ENCODE measurements around the gene HERPUD1. TPM values are rescaled to one million over a fixed set of nuclear protein-coding genes. Genes with fewer than 3 reads are reported as not detected.
A peak's percentile ranks its signal among the peaks of the same experiment; 100 is the strongest.

HERPUD1 gene
- total and polyA plus RNA-seq, 2 of the 13 experiments (the other 11 are each of a cell fraction or from before 2014, with no cell fraction given): 96.2 to 323 TPM

GRCh38 chr16:56964243-56965148 lies 32.6 kb downstream of the HERPUD1 start (continued):
- peak; percentile 84 for TF ChIP-seq ZBTB4 (CRISPR knock-in tag; IDR thresholded peaks at IDR 0.05; ENCODE audit: borderline replicate concordance)
- 0 out of 2 replicates have a peak, but pooled peaks have one; percentile 39 for TF ChIP-seq HOXA5 (CRISPR knock-in tag; IDR thresholded peaks at IDR 0.05)
- peak; percentile 95 for TF ChIP-seq TRIM24 (CRISPR knock-in tag; IDR thresholded peaks at IDR 0.05)
- no peak for TF ChIP-seq SOX6 (IDR thresholded peaks at IDR 0.05)
- peak; percentile 91 for TF ChIP-seq SOX6 (CRISPR knock-in tag; IDR thresholded peaks at IDR 0.05)
- TF ChIP-seq NONO (IDR thresholded peaks at IDR 0.05): no peak
- peak; percentile 55 for TF ChIP-seq NONO (CRISPR knock-in tag; conservative IDR thresholded peaks at IDR 0.05)
- peak; percentile 97 for TF ChIP-seq RXRB (CRISPR knock-in tag; IDR thresholded peaks at IDR 0.05; ENCODE audit: borderline replicate concordance)
- TF ChIP-seq TARDBP (CRISPR knock-in tag; IDR thresholded peaks at IDR 0.05): peak; percentile 64; the same call in 1 of the 2 replicates
- TF ChIP-seq ZBTB7B (CRISPR knock-in tag; IDR thresholded peaks at IDR 0.05): peak; percentile 46; the same call in 1 of the 2 replicates
- peak; percentile 53; the same call in 1 of the 2 replicates for TF ChIP-seq ZIK1 (CRISPR knock-in tag; IDR thresholded peaks at IDR 0.05; ENCODE audit: borderline replicate concordance, low read depth)
- peak; percentile 64 for TF ChIP-seq ZNF124 (CRISPR knock-in tag; IDR thresholded peaks at IDR 0.05)
- peak; percentile 66; the same call in 1 of the 2 replicates for TF ChIP-seq MTA1 (CRISPR knock-in tag; IDR thresholded peaks at IDR 0.05; ENCODE audit: borderline replicate concordance)
- 0 out of 2 replicates have a peak, but pooled peaks have one; percentile 52 for TF ChIP-seq ZNF501 (CRISPR knock-in tag; IDR thresholded peaks at IDR 0.05)
- no peak for TF ChIP-seq STAT5B (CRISPR knock-in tag; IDR thresholded peaks at IDR 0.05)
- TF ChIP-seq MED13 (CRISPR knock-in tag; IDR thresholded peaks at IDR 0.05): peak; percentile 49; the same call in 1 of the 2 replicates
- peak; percentile 91 for TF ChIP-seq POGZ (CRISPR knock-in tag; IDR thresholded peaks at IDR 0.05)
- TF ChIP-seq ZNF484 (CRISPR knock-in tag; IDR thresholded peaks at IDR 0.05; ENCODE audit: borderline replicate concordance, low read depth): 0 out of 2 replicates have a peak, but pooled peaks have one; percentile 11
- TF ChIP-seq ZNF589 (CRISPR knock-in tag; conservative IDR thresholded peaks at IDR 0.05): no peak
- no peak for TF ChIP-seq SRF (IDR thresholded peaks at IDR 0.05; ENCODE audit: low read depth, low read length)
- TF ChIP-seq DRAP1 (CRISPR knock-in tag; IDR thresholded peaks at IDR 0.05): no peak
- TF ChIP-seq FOXP1 (IDR thresholded peaks at IDR 0.05): no peak
- TF ChIP-seq FOXP1 (CRISPR knock-in tag; IDR thresholded peaks at IDR 0.05): peak; percentile 40
- TF ChIP-seq, protein P1, sequence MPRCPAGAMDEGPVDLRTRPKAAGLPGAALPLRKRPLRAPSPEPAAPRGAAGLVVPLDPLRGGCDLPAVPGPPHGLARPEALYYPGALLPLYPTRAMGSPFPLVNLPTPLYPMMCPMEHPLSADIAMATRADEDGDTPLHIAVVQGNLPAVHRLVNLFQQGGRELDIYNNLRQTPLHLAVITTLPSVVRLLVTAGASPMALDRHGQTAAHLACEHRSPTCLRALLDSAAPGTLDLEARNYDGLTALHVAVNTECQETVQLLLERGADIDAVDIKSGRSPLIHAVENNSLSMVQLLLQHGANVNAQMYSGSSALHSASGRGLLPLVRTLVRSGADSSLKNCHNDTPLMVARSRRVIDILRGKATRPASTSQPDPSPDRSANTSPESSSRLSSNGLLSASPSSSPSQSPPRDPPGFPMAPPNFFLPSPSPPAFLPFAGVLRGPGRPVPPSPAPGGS (CRISPR knock-in tag; IDR thresholded peaks at IDR 0.05): no peak
